ENCODE measurements around the gene AK9.
"Not testable (repeated sequence)": the region's sequence is repeated elsewhere in the genome, so short reads cannot be mapped to it uniquely, and the experiment has no call there.

The AK9 gene

GRCh38 chr6:109696355-109696754, 5.4 kb upstream of the AK9 start:
- no peak for DNase-seq (ENCODE audit: low read depth, low spot score)

GRCh38 chr6:109695468-109695867, 4.5 kb upstream of the AK9 start:
- DNase-seq (ENCODE audit: low read depth, low spot score) = no peak

GRCh38 chr6:109693111-109693510, 2.1 kb upstream of the AK9 start:
- no peak for DNase-seq (ENCODE audit: low read depth, low spot score)

GRCh38 chr6:109690373-109690736, 647 bp downstream of the AK9 start:
- peak; percentile 32 for DNase-seq (ENCODE audit: low read depth, low spot score)

- DNase-seq (ENCODE audit: low read depth, low spot score) = peak; percentile 86
Measured at GRCh38 chr6:109687271-109687761, 3.7 kb downstream of the AK9 start.

- DNase-seq (ENCODE audit: low read depth, low spot score) = no peak
Measured at GRCh38 chr6:109686566-109687265, 4.3 kb downstream of the AK9 start.

GRCh38 chr6:109678661-109679505, 12.1 kb downstream of the AK9 start:
- not testable (repeated sequence) for DNase-seq (ENCODE audit: low read depth, low spot score)

GRCh38 chr6:109678240-109678639, 12.8 kb downstream of the AK9 start:
- no peak for DNase-seq (ENCODE audit: low read depth, low spot score)

GRCh38 chr6:109676724-109677123, 14.3 kb downstream of the AK9 start:
- DNase-seq (ENCODE audit: low read depth, low spot score) = no peak

- no peak for DNase-seq (ENCODE audit: low read depth, low spot score)
Measured at GRCh38 chr6:109672839-109673238, 18.2 kb downstream of the AK9 start.

GRCh38 chr6:109672175-109672574, 18.8 kb downstream of the AK9 start:
- peak; percentile 30 for DNase-seq (ENCODE audit: low read depth, low spot score)

GRCh38 chr6:109671733-109672132, 19.3 kb downstream of the AK9 start:
- peak; percentile 53 for DNase-seq (ENCODE audit: low read depth, low spot score)

GRCh38 chr6:109669811-109670210, 21.2 kb downstream of the AK9 start:
- DNase-seq (ENCODE audit: low read depth, low spot score) = no peak

- DNase-seq (ENCODE audit: low read depth, low spot score) = no peak
Measured at GRCh38 chr6:109662192-109662591, 28.8 kb downstream of the AK9 start.

GRCh38 chr6:109660526-109661320, 30.3 kb downstream of the AK9 start:
- DNase-seq (ENCODE audit: low read depth, low spot score) = no peak

- no peak for DNase-seq (ENCODE audit: low read depth, low spot score)
Measured at GRCh38 chr6:109655761-109656262, 35.2 kb downstream of the AK9 start.

- DNase-seq (ENCODE audit: low read depth, low spot score) = no peak
Measured at GRCh38 chr6:109653264-109653663, 37.7 kb downstream of the AK9 start.

GRCh38 chr6:109644131-109644530, 46.9 kb downstream of the AK9 start:
- DNase-seq (ENCODE audit: low read depth, low spot score) = no peak

- no peak for DNase-seq (ENCODE audit: low read depth, low spot score)
Measured at GRCh38 chr6:109632405-109632804, 58.6 kb downstream of the AK9 start.

GRCh38 chr6:109631403-109631802, 59.6 kb downstream of the AK9 start:
- DNase-seq (ENCODE audit: low read depth, low spot score) = no peak

GRCh38 chr6:109628158-109629000, 62.6 kb downstream of the AK9 start:
- DNase-seq (ENCODE audit: low read depth, low spot score) = no peak

Measured in astrocyte of the hippocampus (primary cell).